HG02938 (cell line): ENCODE data around the gene HDAC7.
"Not testable (repeated sequence)": the region's sequence is repeated elsewhere in the genome, so short reads cannot be mapped to it uniquely, and the experiment has no call there.

ENCODE experiments used
- ATAC-seq: cut with Tn5 transposase; IDR thresholded peaks from one replicate; pipeline ENCODE4 v1.9.1; 2021; ENCODE audit warnings: mild to moderate bottlenecking, moderate library complexity; ENCODE audit not compliant: unreplicated experiment

The HDAC7 gene

GRCh38 chr12:47815447-47815846 lies 4.3 kb downstream of the HDAC7 start:
- ATAC-seq = not testable (repeated sequence)

- no peak for ATAC-seq
Observed at GRCh38 chr12:47814539-47815170, 5.0 kb downstream of the HDAC7 start.

GRCh38 chr12:47813511-47814196 lies 6.0 kb downstream of the HDAC7 start:
- peak; percentile 39 for ATAC-seq

GRCh38 chr12:47812797-47813510 lies 6.7 kb downstream of the HDAC7 start:
- ATAC-seq = peak; percentile 67

- no peak for ATAC-seq
Observed at GRCh38 chr12:47811581-47812484, 7.9 kb downstream of the HDAC7 start.

- ATAC-seq = no peak
Observed at GRCh38 chr12:47811072-47811396, 8.7 kb downstream of the HDAC7 start.

- not testable (repeated sequence) for ATAC-seq
Observed at GRCh38 chr12:47809518-47809917, 10.2 kb downstream of the HDAC7 start.

GRCh38 chr12:47808574-47809365 lies 10.9 kb downstream of the HDAC7 start:
- no peak for ATAC-seq

- ATAC-seq = peak; percentile 40
Observed at GRCh38 chr12:47808050-47808449, 11.7 kb downstream of the HDAC7 start.

GRCh38 chr12:47807338-47807737 lies 12.4 kb downstream of the HDAC7 start:
- ATAC-seq = no peak

GRCh38 chr12:47805417-47805816 lies 14.3 kb downstream of the HDAC7 start:
- no peak for ATAC-seq

- ATAC-seq = no peak
Observed at GRCh38 chr12:47804171-47804570, 15.5 kb downstream of the HDAC7 start.

GRCh38 chr12:47803191-47803875 lies 16.4 kb downstream of the HDAC7 start:
- ATAC-seq = no peak

GRCh38 chr12:47802312-47802711 lies 17.4 kb downstream of the HDAC7 start:
- ATAC-seq = no peak

GRCh38 chr12:47801904-47802246 lies 17.8 kb downstream of the HDAC7 start:
- ATAC-seq = no peak

GRCh38 chr12:47801170-47801903 lies 18.4 kb downstream of the HDAC7 start:
- no peak for ATAC-seq

- no peak for ATAC-seq
Observed at GRCh38 chr12:47800582-47800981, 19.1 kb downstream of the HDAC7 start.

GRCh38 chr12:47799357-47799955 lies 20.2 kb downstream of the HDAC7 start:
- ATAC-seq = no peak
